ENCODE results near the gene ZC3H7A.

Gene ZC3H7A

GRCh38 chr16:11735787-11736186, 61.3 kb downstream of the ZC3H7A start:
- DNase-seq: no peak

- DNase-seq: no peak
These were observed 62.4 kb downstream of the ZC3H7A start for GRCh38 chr16:11734653-11735043.

- no peak for DNase-seq
These were observed 62.9 kb downstream of the ZC3H7A start for GRCh38 chr16:11734025-11734652.

DNA sequence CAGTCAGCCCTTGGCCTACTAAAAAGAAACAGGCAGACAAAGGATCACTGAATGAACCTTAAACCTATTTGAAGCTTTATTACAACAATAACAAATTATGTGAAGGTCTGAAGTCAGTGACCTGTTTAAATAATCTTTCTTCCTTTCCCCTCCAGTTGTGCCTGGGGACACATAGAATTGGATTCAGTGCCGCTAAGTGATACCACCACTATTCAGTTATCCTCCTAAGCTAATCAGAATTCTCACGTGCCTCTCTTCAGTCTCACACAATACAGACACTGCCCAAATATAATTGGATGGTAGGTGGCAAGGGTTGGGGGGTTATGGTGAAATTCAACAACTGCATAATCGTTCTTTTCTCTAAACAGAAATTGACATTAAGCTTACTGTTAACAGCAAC, 65.8 kb downstream of the ZC3H7A start:
- no peak for DNase-seq

DNA sequence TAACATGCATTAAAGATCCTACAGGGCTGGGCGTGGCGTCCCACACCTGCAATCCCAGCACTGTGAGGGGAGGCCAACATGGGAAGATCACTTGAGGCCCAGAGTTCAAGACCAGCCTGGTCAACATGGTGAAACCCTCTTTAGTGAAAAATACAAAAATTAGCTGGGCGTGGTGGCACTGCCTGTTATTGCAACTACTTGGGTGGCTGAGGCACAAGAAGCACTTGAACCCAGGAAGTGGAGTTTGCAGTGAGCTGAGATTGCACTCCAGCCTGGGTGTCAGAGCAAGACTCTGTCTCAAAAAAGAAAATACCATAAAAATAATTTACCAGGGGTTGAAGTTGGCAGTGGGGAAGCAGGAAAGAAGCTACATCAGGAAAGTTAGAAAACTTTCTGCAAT, 67.3 kb downstream of the ZC3H7A start:
- DNase-seq: no peak

- DNase-seq: no peak
These were observed 69.1 kb downstream of the ZC3H7A start for GRCh38 chr16:11727796-11728543.

- no peak for DNase-seq
These were observed 71.0 kb downstream of the ZC3H7A start for GRCh38 chr16:11726008-11726407.

DNA sequence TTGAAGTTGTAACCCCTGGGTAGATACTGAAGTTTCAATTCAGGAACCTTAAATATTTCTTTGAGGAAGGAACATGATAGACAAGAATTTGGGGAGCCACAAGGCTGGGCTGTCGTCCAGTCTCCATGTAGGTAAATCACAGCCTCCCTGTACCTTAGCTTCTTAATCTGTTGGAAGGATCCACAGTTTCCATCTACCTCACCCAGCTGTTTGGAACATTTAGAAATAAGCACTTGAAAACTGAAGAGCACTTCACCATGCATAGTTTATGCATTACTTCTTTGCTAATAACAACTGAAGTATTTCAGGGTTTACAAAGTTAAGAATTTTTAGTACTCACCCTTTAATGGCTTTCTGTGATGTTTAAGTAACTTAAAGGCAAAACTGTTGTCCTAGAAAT, 71.6 kb downstream of the ZC3H7A start:
- no peak for DNase-seq

- no peak for DNase-seq
These were observed 74.6 kb downstream of the ZC3H7A start for GRCh38 chr16:11722468-11722808.

GRCh38 chr16:11721781-11722467, 75.1 kb downstream of the ZC3H7A start:
- no peak for DNase-seq

DNA sequence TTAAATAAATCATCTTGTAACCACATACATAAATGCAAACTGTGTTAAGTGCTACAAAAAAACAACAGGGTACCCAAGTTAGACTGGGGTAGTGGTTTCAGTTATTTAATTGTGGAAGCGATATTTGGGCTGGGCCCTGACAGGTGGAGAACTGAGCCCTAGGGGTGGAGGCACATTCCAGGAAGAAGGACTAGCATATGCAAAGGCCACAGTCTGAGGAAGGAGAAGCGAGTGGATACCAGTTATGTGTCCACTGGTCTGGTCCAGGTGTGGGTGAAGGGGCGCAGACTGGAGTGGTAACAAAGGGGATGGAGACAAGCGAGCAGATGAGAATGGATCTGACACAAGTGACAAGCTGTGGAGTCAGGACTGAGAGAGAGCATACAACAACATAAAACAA, 77.3 kb downstream of the ZC3H7A start:
- no peak for DNase-seq

DNA sequence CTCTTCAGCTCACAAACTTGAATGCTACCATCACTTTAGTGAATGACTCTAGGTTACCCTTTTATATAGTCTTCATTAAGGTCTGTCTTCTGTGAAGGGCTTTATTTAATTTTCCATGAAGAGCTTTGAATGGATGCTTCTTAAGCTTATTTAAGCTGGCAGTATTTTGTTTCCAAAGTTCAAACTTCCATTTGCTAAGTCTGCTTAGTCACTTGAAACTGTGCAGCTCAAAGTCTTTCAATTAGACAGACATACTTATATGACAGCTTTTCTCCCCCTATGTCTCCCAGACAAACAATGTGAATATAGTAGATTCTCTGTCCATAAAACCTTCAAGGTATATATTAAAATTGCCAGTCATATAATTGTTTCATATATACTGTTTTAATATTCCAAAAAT, 77.9 kb downstream of the ZC3H7A start:
- DNase-seq: no peak

DNA sequence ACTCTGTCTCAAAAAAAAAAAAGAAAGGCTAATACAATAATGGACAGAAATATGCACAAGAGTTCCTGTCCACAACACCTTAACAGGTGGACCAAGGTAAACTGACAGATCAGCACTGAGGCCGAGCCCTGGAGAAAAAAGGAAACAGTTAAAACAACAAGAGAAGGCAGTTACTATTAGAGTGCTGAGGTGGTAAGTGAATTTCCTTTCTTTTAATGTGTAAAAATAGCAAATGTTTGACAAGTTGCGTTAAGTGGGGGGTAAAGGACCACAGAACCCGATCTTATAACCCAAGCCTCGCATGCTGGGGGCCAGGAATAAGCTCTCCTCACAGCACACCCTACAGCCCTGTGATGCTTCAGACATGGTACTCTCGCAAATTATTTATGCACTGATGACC, 79.2 kb downstream of the ZC3H7A start:
- no peak for DNase-seq

DNA sequence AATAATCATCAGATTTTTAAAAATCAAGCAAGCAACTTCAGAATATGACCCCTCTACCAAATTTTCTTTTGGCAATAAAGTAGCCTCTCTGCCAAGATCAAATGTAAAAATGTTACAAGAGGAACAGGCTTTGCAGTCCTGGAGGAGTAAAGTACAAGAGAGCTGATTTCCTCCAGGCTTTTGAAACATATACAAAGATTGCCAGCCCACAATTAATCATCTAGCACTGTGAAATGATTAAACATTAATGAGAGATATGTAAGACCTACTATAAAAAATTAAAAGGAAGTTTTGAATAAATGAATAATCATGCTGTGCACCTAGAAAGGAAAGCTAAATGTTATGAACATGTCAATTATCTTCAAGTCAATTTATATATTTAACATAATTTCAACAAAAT, 80.7 kb downstream of the ZC3H7A start:
- no peak for DNase-seq

GRCh38 chr16:11715246-11715947, 81.7 kb downstream of the ZC3H7A start:
- no peak for DNase-seq

DNA sequence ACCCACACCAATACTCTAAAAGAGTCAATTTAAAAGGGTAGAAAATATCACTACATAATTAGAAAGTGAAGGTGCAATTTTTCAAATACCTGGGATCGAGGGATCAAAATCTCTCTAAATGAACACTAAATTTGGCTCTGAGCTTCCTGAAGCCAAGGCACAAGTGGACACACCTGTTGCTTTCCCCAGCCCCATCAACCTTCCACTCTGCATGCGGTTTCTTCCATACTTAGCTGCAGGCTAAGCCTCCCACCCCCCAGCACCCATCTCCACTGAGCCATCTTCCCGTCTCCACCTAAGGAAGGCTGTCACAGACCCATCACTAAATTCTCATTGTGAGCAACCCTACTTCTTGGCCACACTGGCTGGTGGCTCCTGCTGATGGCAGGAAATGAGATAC, 84.9 kb downstream of the ZC3H7A start:
- DNase-seq: no peak

GRCh38 chr16:11711662-11712061, 85.4 kb downstream of the ZC3H7A start:
- no peak for DNase-seq

- DNase-seq: no peak
These were observed 88.6 kb downstream of the ZC3H7A start for GRCh38 chr16:11708421-11708820.

DNA sequence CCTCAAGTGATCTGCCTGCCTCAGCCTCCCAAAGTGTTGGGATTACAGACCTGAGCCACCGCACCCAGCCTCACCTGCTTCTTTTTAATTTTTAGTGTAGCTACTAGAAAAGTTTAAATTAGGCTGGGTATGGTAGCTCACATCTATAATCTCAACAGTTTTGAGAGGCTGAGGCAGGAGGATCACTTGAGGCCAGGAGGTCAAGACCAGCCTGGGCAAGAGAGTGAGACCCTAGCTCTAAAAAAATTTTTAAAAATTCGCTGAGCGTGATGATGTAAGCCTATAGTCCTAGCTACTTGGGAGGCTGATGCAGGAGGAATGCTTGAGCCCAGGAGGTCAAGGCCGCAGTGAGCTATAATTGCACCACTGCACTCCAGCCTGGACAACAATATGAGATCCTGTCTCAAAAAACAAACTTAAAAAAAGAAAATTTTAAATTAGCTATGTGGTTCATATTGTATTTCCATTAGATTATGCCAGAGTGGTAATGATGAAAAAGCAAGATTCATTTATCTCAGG, 89.3 kb downstream of the ZC3H7A start:
- DNase-seq: no peak

- DNase-seq: no peak
These were observed 90.8 kb downstream of the ZC3H7A start for GRCh38 chr16:11706180-11706742.

- no peak for DNase-seq
These were observed 91.6 kb downstream of the ZC3H7A start for GRCh38 chr16:11705311-11706025.

All from NCI-H2029 (cell line).